NCI-H2227 treated with DMSO at 0.1 percent for 48 hours (cell line): ENCODE data around the gene AQP2.

Experiments used
- DNase-seq: peaks from one replicate; lab custom pipeline; 2025; lab: John Stamatoyannopoulos, UW

Gene AQP2

DNA sequence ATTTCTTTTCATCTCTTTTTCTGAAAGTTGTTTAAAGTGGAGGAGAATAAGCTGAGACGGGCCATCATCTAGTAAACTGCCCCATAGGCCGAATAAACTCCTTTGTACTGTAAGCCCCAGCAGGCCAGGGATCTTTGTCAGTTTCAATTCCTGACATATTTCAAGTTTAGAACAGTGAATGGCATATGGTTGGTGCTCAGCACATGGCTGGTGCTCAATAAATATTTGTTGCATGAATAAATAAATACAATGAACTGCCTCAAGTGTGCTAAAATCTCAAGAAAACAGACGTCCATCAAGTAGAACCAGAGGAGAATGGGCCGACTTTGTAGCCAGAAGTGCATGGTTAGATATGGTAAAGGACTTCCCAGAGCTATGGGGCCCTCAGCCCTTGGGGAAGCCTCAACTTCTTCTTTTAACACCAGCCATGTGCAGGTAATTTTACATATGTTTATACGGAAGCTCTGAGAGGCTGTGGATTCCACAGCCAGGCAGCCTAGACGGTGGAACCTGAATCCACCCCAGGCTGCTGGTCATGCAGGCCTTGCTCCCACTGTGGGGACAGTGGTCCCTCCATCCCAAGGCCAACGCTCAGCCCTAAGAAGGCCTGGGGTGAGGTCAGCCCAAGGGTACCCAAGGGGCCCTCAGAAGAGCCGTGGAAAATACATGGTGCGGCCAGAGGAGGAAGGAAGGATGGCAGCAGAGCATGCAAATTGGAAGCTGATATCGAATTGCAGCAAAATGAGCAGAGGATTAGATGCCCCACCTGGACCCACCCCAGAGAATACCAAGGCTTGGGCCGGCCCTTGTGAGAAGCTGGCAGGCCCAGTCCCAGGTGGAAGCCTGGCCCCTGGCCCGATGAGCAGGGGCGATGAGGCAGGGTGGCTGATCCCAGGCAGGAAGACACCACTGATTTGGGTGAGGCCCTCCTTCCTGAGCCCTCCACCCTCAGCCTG is 8.7 kb upstream of the AQP2 start:
- no peak for DNase-seq

DNA sequence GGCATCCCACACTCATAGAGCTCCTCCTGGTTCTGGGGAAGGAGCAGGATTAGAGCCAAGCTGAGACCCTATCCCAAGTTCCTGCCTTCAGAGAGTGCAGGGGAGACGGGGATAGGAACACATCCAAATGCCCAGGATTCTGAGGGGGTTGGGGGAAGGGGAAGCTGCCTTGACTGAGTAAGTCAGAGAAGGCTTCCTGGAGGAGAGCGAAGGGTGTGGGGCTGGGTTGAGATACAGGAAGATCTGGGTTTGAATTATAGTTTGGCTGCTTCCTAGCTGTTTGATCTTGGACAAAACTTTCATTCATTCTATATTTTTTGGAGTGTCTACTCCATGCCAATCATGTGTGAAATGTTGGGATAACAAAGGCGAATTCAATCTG is 8.0 kb upstream of the AQP2 start:
- DNase-seq: no peak

DNA sequence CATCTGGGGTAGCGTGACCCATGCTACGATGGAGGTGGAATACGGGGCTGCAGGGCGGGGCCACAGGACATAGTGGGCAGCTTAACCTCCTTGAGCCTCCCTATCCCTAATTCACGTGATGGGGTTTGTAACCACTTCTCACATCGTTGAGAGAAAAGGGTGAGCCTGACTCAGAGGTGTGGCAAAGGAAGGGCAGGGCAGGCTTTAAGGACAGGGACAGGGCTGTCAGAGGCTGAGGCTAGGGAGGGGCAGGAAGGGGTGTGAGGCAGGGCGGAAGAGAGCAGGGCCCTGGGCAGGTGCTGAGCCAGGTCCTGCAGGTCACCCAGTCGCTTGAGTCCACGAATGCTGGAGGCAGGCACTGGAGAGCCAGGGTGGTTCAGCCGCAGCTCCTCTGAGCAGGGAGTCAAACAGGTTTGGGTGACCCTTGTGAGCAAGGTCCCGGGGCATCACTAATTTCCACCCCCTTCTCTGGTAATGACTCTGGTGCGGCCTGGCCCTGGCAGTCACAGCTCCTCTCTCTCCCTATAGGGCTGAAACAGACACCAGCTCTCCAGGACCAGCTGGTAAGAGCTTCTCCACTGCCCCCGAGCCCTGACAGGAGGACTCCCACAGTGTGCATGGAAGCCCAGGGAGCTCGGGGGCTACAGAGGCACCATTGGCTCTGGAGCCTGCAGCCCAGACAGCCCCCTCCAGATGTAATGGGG is 7.5 kb upstream of the AQP2 start:
- DNase-seq: no peak

DNA sequence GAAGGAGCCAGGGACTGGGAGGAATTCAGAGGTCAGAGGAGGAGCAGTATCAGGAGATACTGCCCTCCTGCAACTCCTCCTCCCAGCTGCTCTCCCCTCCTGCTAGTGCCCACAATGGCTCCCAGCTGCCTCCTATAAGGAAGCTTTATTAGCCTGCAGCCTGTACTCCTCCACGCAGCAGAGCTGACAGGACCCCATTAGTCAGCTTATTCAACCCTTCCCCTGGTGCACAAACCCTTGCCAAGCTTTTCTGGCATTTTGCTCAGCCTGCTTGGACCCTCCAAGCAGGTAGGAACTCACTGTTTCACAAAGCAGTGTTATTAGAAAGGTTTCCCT is 6.9 kb upstream of the AQP2 start:
- no peak for DNase-seq

DNA sequence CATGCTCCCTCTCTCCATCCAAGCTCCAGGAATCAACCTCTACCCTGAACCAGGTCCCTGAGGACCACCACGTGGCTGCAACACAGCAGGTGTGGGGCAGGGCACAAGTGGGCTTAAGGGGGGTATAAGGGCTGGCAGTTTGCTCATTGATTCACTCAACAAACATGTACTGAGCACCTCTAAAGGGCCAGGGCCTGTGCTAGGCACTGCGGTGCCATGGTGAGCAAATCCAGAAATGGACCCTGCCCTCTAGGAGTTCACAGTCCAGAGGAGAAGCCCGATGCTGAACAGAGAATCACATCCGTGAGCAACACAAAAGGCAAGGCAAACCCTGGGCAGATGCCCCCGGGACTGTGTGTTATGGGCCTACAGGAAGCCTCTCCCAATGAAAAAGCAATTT is 6.5 kb upstream of the AQP2 start:
- no peak for DNase-seq

DNA sequence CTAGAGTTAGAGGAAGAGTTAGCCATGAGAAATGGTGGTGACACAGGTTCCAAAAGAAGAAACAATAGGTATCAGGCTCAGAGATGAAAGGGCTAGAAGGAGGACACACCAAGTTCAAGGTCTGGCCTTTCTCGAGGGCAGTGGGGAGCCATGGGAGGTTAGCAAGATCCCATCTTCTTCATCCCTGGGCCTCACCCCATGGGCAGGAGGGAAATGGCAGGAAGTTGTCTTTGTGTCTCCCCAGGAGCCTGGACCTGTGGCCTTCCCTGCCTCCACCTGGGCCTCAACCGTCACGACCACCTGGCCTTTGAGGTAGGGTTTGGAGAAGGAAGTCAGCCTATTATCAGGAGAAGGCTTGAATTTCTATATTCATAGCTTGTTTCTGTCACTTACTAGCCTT is 5.8 kb upstream of the AQP2 start:
- no peak for DNase-seq

DNA sequence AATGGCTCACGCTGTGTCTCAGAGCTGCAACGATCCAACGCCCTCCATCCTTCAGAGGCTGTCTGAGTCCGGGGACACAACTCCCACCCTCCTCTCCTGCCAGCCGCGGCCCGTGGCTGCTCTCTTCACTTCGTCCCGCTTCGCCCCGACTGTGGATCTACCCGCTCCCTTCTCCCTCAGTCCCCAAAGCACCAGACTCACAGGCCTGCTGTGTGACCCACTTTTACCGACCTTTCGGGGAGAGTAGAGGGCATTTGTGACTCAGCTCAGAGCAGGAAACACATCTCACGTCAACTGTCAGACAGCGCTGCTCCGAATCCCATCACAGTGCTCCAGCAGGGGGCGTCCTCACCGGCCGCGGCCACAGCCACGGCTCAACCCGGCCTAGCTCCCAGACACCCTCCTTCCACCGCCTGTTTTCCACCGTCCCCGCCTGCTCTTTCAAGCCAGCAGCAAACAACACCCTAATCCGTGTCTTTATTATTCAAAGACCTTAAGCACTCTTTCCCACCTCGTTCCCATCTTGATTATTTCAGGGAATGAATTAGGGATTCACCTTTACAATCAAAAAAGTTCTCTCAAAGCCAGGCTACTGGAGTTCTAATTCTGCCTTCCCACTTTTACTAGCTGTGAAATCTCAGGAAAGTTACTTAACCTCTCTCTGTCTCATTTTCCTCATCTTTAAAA is 5.0 kb upstream of the AQP2 start:
- peak; percentile 23 for DNase-seq

DNA sequence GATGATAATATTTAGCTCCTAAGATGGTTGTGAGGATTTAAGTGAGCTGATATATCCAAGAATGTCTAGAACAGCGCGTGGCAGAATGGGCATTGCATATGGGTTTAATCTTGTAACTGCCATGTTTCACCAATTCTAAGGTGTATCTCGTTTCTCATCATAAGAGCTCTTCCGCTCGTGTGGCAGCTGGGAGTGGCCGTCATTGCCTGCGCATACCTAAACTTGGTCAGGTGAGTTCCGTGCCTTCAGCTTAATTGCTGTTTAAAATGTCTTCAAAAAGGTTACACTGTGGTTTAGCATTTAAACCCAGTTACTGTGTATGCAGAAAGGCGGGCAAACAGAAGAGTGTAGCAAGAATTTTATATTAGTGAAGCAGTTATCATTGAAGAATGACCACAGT is 4.5 kb upstream of the AQP2 start:
- DNase-seq: no peak

DNA sequence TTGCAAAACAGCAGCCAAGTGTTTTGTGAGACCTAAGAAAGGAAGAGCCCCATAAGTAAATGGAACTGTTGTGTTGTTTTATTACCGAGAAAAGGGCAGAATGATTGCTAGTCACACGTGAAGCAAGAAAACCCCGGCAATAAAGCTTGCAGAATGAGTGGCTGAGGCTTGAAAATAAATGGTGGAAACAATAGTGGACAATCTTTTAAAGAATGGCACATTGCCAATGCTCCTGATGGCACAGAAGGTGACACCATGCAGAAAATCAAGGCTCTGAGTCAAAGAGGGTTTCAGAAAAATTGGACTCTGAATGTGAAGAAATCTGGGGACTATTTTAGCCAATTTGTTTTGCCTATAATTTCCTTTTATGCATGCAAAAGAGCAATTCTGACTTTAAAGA is 4.0 kb upstream of the AQP2 start:
- no peak for DNase-seq

DNA sequence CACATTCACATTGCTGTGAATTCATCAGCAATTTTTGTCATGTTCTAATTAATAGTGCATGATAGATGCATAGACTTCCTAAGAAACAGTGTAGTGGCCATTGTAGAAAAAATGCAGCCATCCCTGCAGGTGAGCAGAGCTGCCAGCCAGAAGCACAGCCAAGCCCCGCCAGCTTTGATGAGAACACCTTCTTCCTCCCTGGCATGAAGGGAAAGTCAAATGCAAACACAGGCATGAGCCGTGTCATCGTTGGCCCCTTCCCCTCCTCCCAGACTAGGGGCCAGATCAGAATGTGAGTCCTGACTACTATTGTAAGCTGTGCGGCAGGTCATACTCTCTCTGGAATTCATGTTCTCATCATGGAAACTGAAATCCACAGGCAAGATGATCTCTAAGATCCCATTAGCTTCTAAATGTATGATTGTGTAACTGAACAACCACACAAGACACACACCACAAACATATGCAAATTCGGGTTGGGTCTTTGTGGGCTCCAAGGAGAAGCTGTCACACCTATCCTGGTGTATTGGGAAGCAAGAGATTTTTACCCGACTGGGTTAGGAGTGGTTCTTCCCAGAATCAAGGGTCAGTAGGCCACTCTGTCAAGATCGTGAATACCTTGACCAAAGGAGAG is 2.8 kb upstream of the AQP2 start:
- DNase-seq: no peak

DNA sequence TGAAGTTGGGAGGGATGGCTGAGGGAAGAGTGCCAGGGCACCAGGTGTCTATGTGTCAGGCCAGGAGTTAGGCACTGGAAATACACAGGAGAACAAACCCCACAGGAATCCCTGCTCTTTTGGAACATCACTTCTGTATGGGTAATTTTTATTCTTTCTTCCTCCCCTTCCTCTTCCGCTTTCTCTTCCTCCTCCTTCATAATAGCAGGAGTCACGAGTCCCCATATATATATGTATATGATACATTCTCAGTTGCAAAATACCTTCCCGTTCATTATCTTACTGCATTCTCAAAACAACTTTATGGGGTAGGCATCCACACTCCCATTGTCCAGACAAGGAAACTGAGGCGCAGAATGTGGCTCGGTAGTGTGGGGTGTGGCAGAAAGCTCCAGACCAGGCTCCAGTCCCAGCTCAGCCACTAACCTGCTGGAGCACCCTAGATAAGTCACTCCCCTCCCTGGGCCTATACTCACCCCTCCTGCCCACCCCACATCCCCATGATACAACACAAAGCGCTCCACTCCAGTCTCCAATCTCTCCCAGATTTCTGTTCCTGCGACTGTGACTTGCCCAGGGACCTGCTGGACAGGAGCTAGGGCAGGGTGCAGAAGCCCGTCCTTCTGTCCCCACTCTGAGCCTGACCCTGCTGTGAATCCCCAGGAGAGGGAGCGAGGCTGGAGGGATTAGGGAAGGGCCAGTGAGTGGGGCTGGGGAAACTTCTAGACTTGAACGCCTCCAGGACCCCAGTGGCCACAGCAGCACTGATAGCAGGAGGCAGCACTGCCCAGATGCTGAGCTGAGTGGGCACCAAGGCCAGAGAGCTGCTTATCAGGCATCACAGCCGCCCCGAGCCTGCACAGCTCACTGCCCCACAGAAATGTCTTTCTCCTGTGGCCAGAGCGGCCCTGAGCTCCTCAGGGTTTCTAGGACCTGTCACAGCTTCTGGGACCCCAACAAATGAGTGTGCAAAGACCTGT is 1.4 kb upstream of the AQP2 start:
- DNase-seq: no peak

DNA sequence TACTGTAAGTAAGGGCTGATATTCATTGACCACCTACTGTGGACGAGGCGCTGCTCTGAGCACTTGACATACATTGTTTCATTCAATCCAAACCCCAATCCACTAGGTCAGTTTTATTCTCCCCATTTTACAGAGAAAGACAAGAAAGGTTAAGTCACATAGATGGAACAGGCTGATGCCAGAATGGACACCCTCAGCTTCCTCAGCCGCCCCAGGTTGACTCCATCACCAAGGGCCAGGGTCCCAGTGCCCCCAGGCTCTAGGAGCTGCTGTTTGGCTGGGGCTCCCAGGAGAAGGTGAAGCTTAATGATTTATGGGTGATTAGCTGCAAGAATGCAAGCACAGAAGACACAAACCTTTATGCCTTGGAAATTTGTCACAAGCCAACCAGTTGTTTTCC is 671 bp upstream of the AQP2 start:
- DNase-seq: no peak

DNA sequence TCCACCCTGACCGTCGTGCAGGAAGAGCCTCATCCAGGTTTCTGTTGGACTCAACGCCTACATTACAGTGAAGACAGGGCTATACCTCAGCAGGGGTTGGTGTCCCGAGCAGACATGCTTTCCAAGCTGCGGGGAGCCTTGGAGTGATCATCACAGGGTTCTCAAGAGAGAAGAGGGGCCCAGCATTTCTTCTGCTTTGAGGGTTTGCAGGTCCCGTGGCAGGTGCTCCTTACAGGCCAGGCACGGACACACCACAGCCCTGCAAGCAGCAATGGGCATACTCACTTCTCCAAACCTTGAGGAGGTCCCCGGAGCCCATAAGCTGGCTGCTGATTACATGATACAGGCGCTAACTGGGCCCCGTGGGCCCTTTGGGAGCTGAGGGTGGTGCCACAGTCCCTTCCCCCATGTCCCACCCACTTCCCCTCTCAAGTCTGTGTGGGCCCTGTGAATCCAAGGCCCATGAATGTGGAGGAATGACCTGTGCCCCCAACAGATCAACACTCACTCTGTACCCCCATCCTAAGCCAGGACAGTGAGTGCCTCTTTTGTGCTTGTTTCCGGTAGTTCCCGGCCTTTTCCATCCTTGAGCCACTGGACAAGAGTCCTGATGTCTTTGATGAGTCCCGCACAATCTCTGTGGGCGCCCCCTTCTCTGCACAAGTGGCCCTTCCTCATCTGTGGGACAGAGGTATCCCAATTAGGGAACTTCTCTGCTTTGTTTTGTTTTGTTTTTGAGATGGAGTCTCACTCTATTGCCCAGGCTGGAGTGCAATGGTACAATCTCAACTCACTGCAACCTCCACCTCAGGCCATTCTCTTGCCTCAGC is 1.1 kb downstream of the AQP2 start:
- DNase-seq: no peak

DNA sequence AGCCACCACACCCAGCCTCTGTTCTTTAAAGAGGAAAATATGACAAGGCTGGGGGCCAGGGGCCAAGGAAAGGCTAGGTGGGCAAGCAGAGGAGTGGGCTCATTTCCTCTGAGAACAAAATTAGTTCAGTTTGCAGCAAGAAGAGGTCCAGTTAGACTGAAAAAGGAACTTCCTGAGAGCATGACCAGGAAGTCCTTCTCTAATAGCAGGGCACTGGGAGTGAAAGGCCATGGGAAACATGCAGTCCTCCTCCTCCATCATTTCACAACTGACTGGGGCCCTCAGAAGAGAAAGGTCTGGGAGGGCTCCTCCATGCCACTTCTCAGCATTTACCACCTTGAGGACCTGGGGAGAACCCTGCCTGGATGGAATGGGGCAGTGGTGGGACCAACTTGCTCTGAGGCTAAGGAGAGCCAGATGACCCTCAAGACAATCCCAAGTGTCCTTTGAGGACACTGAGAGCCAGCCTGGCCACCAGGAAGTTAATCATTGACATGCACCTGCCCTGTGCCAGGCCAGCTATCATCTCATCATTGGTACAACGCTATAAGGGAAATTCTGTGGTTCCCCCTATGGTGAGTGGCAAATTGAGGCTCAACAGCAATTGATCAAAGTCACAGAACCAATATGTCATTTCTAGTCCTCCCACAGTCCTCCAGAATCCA is 2.0 kb downstream of the AQP2 start:
- DNase-seq: no peak

DNA sequence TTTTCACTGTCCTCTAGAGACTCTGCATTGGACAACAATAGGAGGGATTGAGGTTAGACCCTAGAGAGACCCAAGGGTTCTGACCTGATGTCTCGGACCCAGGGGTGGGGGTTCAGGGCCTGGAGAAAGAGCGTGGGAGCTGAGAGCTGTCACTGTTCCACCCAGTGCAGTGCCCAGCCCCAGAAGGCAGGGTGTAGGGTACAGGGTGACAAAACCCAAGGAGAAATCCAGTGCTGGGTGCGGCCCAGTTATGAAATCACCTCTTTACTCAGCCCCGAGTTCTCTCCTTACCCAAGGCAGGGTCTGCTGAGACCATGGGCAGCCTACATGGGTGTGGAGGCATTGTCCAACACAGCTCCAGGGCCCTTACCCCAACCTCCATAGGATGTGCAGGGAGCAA is 2.6 kb downstream of the AQP2 start:
- DNase-seq: no peak

DNA sequence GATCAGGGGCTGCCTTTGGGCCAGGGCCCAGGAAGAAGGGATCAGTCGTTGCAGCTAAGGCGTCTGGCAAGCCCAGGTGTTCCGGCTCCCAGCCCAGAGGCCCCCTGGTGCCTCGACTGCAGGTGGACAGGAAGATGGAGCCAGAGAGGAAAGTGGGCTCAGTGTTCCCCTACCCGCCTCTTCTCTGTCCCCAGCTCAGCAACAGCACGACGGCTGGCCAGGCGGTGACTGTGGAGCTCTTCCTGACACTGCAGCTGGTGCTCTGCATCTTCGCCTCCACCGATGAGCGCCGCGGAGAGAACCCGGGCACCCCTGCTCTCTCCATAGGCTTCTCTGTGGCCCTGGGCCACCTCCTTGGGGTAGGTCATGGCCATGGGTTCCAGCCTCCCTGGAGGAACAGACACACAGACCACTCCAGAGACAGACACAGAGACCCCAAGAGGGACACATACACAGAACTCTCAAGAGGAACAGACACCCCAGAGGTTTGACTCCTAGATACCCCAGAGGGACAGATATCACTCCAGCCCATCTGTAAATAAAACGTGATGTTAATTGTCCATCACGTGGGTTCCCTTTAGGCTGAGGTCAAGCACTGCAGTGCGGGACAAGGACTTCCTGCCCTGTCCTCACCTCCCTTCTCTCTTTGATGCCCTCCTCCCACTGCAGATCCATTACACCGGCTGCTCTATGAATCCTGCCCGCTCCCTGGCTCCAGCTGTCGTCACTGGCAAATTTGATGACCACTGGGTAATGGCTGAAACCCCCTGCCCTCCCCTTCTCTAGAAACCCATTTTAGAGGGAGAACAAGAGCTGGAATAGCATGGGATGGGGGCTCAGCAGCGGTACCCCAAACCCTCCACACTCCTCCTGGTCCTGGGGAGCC is 3.7 kb downstream of the AQP2 start:
- no peak for DNase-seq

DNA sequence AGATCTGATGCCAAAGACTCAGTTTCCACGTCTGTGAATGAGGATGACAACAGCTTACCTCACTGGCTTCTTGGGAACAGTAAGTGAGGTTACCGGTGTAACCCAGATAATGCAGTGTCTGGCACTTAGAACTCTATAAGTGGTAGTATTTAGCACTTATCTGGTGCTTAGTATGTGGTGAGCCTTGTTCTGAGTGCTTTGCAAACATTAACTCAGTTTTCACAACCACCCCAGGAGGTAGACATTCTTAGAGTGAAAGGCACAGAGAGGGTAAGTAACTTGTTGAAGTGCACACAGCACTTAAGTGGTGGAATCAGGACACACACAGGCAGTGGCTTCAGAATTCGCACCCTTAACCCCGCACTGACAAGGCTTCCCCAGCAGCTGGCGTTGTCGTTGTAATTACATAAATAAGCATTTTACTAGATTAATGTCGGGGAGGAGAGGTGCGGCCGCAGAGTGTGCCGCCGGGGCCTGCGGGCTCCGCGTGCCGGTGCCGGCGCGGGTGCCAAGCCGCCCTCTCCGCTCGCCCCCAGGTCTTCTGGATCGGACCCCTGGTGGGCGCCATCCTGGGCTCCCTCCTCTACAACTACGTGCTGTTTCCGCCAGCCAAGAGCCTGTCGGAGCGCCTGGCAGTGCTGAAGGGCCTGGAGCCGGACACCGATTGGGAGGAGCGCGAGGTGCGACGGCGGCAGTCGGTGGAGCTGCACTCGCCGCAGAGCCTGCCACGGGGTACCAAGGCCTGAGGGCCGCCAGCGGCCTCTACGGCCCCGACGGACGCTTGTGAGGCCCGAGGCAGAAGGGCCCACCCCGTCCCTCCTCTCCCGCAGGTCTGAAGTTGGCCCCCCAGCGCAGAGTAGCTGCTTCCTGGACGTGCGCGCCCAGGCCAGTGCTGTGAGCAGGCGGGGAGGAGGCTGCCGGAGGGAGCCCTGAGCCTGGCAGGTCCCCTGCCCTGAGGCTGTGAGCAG is 4.6 kb downstream of the AQP2 start:
- no peak for DNase-seq
